Measurements from ENCODE around the gene TTC7B.
A peak's percentile ranks its signal among the peaks of the same experiment; 100 is the strongest.

Gene TTC7B

GRCh38 chr14:90499121-90499520 is 317.1 kb downstream of the TTC7B start:
- TF ChIP-seq CTCF (IDR thresholded peaks at IDR 0.05; ENCODE audit: low read depth, low read length) = no peak
- Histone ChIP-seq H3K36me3 (no peaks in the 10 kb centered on the region), H3K4me3 (ENCODE audit: low read depth, low read length) (no peak overlapping the region), H3K27me3 (no peaks in the 10 kb centered on the region), H3K9me3 (no peaks in the 10 kb centered on the region; the same call in 1 of the 2 replicates), H3K4me1 (peaks cover 7% of the 10 kb centered on the region)
- DNase-seq = no peak

GRCh38 chr14:90498198-90498597 is 318.0 kb downstream of the TTC7B start:
- DNase-seq = no peak
- no peaks in the 10 kb centered on the region; the same call in 1 of the 2 replicates for H3K9me3 ChIP-seq
- H3K4me3 ChIP-seq (ENCODE audit: low read depth, low read length) = no peak overlapping the region
- no peaks in the 10 kb centered on the region for H3K36me3 ChIP-seq
- no peak for TF ChIP-seq CTCF (IDR thresholded peaks at IDR 0.05; ENCODE audit: low read depth, low read length)
- H3K4me1 ChIP-seq = peaks cover 2% of the 10 kb centered on the region
- H3K27me3 ChIP-seq = no peaks in the 10 kb centered on the region

- no peak for DNase-seq
- Histone ChIP-seq H3K4me3 (ENCODE audit: low read depth, low read length) (no peak overlapping the region), H3K9me3 (no peaks in the 10 kb centered on the region; the same call in 1 of the 2 replicates), H3K36me3 (no peaks in the 10 kb centered on the region), H3K27me3 (no peaks in the 10 kb centered on the region), H3K4me1 (peaks cover 7% of the 10 kb centered on the region)
- TF ChIP-seq CTCF (IDR thresholded peaks at IDR 0.05; ENCODE audit: low read depth, low read length) = no peak
Measured at GRCh38 chr14:90496379-90496778, 319.9 kb downstream of the TTC7B start.

GRCh38 chr14:90495357-90496276 is 320.6 kb downstream of the TTC7B start:
- no peak for TF ChIP-seq CTCF (IDR thresholded peaks at IDR 0.05; ENCODE audit: low read depth, low read length)
- H3K27me3 ChIP-seq = no peaks in the 10 kb centered on the region
- no peak for DNase-seq
- H3K4me3 ChIP-seq (ENCODE audit: low read depth, low read length) = no peak overlapping the region
- H3K36me3 ChIP-seq = no peaks in the 10 kb centered on the region
- no peaks in the 10 kb centered on the region; the same call in 1 of the 2 replicates for H3K9me3 ChIP-seq
- H3K4me1 ChIP-seq = peaks cover 15% of the 10 kb centered on the region

GRCh38 chr14:90491911-90492531 is 324.2 kb downstream of the TTC7B start:
- H3K4me3 ChIP-seq (ENCODE audit: low read depth, low read length) = no peak overlapping the region

More at GRCh38 chr14:90491911-90492531, 324.2 kb downstream of the TTC7B start:
- Histone ChIP-seq H3K36me3 (no peaks in the 10 kb centered on the region), H3K4me1 (peaks cover 28% of the 10 kb centered on the region), H3K9me3 (no peaks in the 10 kb centered on the region; the same call in 1 of the 2 replicates), H3K27me3 (no peaks in the 10 kb centered on the region)
- DNase-seq = peak; percentile 53
- TF ChIP-seq CTCF (IDR thresholded peaks at IDR 0.05; ENCODE audit: low read depth, low read length) = no peak

All from BE2C (cell line).